IPS-11a (cell line): ENCODE measurements around the gene CKLF.
"Not testable (repeated sequence)": the region's sequence is repeated elsewhere in the genome, so short reads cannot be mapped to it uniquely, and the experiment has no call there.

Source experiments
- H3K4me3 ChIP-seq: one replicate; pipeline ENCODE4 v1.5.1; 2013; ENCODE audit warnings: low read depth, low read length, control low read depth

CKLF gene

GRCh38 chr16:66592241-66592640, 39.9 kb downstream of the CKLF start:
- no peak overlapping the region for H3K4me3 ChIP-seq

- no peak overlapping the region for H3K4me3 ChIP-seq
Measured at GRCh38 chr16:66592814-66593213, 40.4 kb downstream of the CKLF start.

- H3K4me3 ChIP-seq = no peak overlapping the region
Measured at GRCh38 chr16:66594739-66595138, 42.4 kb downstream of the CKLF start.

- H3K4me3 ChIP-seq = not testable (repeated sequence)
Measured at GRCh38 chr16:66596559-66596958, 44.2 kb downstream of the CKLF start.

GRCh38 chr16:66596986-66597848, 44.8 kb downstream of the CKLF start:
- H3K4me3 ChIP-seq = no peak overlapping the region

- H3K4me3 ChIP-seq = no peak overlapping the region
Measured at GRCh38 chr16:66598111-66598510, 45.7 kb downstream of the CKLF start.

- H3K4me3 ChIP-seq = no peak overlapping the region
Measured at GRCh38 chr16:66599726-66600125, 47.4 kb downstream of the CKLF start.

GRCh38 chr16:66600477-66600876, 48.1 kb downstream of the CKLF start:
- no peak overlapping the region for H3K4me3 ChIP-seq

GRCh38 chr16:66601471-66601870, 49.1 kb downstream of the CKLF start:
- H3K4me3 ChIP-seq = no peak overlapping the region

GRCh38 chr16:66603537-66604375, 51.4 kb downstream of the CKLF start:
- peak overlapping the region; percentile 62 for H3K4me3 ChIP-seq

GRCh38 chr16:66604376-66605176, 52.2 kb downstream of the CKLF start, which contains the start of gene CMTM3:
TSS of gene CMTM3 (plus strand) at chr16:66604704. CDS start at chr16:66604806, 102 bp downstream.
- H3K4me3 ChIP-seq = peak within 1 kb of the TSS; percentile 62

GRCh38 chr16:66605177-66605978, 53.0 kb downstream of the CKLF start:
- H3K4me3 ChIP-seq = peak overlapping the region; percentile 43

- H3K4me3 ChIP-seq = peak overlapping the region; percentile 43
Measured at GRCh38 chr16:66605979-66606751, 53.8 kb downstream of the CKLF start.

GRCh38 chr16:66608241-66609138, 56.1 kb downstream of the CKLF start:
- H3K4me3 ChIP-seq = no peak overlapping the region

- no peak overlapping the region for H3K4me3 ChIP-seq
Measured at GRCh38 chr16:66609139-66609510, 56.7 kb downstream of the CKLF start.

- H3K4me3 ChIP-seq = no peak overlapping the region
Measured at GRCh38 chr16:66610111-66610820, 57.9 kb downstream of the CKLF start.

GRCh38 chr16:66611911-66612310, 59.5 kb downstream of the CKLF start:
- H3K4me3 ChIP-seq = not testable (repeated sequence)

GRCh38 chr16:66612422-66612821, 60.0 kb downstream of the CKLF start:
- H3K4me3 ChIP-seq = no peak overlapping the region
